ENCODE results near the gene IDH3B.

Gene IDH3B

GRCh38 chr20:2631228-2631627 is 32.8 kb downstream of the IDH3B start:
- Histone ChIP-seq H3K27me3 (ENCODE audit: control insufficient read depth, insufficient read depth, low read length) (peaks cover 30% of the 10 kb centered on the region), H3K4me1 (ENCODE audit: control insufficient read depth, insufficient read depth, low read length) (no peaks in the 10 kb centered on the region)

GRCh38 chr20:2626853-2627541 is 37.0 kb downstream of the IDH3B start:
- Histone ChIP-seq H3K27me3 (ENCODE audit: control insufficient read depth, insufficient read depth, low read length) (peaks cover 11% of the 10 kb centered on the region), H3K4me1 (ENCODE audit: control insufficient read depth, insufficient read depth, low read length) (no peaks in the 10 kb centered on the region), H3K4me3 (ENCODE audit: low read length) (no peak overlapping the region), H3K36me3 (ENCODE audit: insufficient read depth, low read length) (no peaks in the 10 kb centered on the region), H3K9ac (ENCODE audit: low read depth, low read length) (no peak overlapping the region), H3K4me2 (ENCODE audit: low read length) (no peak overlapping the region), H3K9me3 (replicated peaks; ENCODE audit: low read length) (peaks cover 12% of the 10 kb centered on the region)

More at GRCh38 chr20:2631228-2631627, 32.8 kb downstream of the IDH3B start:
- no peak overlapping the region for H3K4me2 ChIP-seq (ENCODE audit: low read length)
- H3K36me3 ChIP-seq (ENCODE audit: insufficient read depth, low read length), result no peaks in the 10 kb centered on the region
- H3K9me3 ChIP-seq (replicated peaks; ENCODE audit: low read length), result peaks cover 10% of the 10 kb centered on the region
- no peak overlapping the region for H3K4me3 ChIP-seq (ENCODE audit: low read length)
- no peak overlapping the region for H3K9ac ChIP-seq (ENCODE audit: low read depth, low read length)

GRCh38 chr20:2625062-2625461 is 39.0 kb downstream of the IDH3B start:
- Histone ChIP-seq H3K36me3 (ENCODE audit: insufficient read depth, low read length) (no peaks in the 10 kb centered on the region), H3K9ac (ENCODE audit: low read depth, low read length) (no peak overlapping the region), H3K4me3 (ENCODE audit: low read length) (no peak overlapping the region), H3K9me3 (replicated peaks; ENCODE audit: low read length) (peaks cover 12% of the 10 kb centered on the region), H3K27me3 (ENCODE audit: control insufficient read depth, insufficient read depth, low read length) (peaks cover 11% of the 10 kb centered on the region), H3K4me2 (ENCODE audit: low read length) (no peak overlapping the region), H3K4me1 (ENCODE audit: control insufficient read depth, insufficient read depth, low read length) (no peaks in the 10 kb centered on the region)

- Histone ChIP-seq H3K4me2 (ENCODE audit: low read length) (no peak overlapping the region), H3K36me3 (ENCODE audit: insufficient read depth, low read length) (no peaks in the 10 kb centered on the region), H3K9ac (ENCODE audit: low read depth, low read length) (no peak overlapping the region), H3K4me1 (ENCODE audit: control insufficient read depth, insufficient read depth, low read length) (no peaks in the 10 kb centered on the region), H3K9me3 (replicated peaks; ENCODE audit: low read length) (peaks cover 12% of the 10 kb centered on the region), H3K4me3 (ENCODE audit: low read length) (no peak overlapping the region), H3K27me3 (ENCODE audit: control insufficient read depth, insufficient read depth, low read length) (peaks cover 15% of the 10 kb centered on the region)
These were observed 39.8 kb downstream of the IDH3B start for GRCh38 chr20:2624190-2624589.

- no peak overlapping the region for H3K4me2 ChIP-seq (ENCODE audit: low read length)
These were observed 43.9 kb downstream of the IDH3B start for GRCh38 chr20:2619961-2620595.

GRCh38 chr20:2619337-2619736 is 44.7 kb downstream of the IDH3B start:
- Histone ChIP-seq H3K9ac (ENCODE audit: low read depth, low read length) (no peak overlapping the region), H3K27me3 (ENCODE audit: control insufficient read depth, insufficient read depth, low read length) (peaks cover 44% of the 10 kb centered on the region), H3K4me3 (ENCODE audit: low read length) (no peak overlapping the region), H3K9me3 (replicated peaks; ENCODE audit: low read length) (no peaks in the 10 kb centered on the region), H3K4me2 (ENCODE audit: low read length) (no peak overlapping the region), H3K4me1 (ENCODE audit: control insufficient read depth, insufficient read depth, low read length) (no peaks in the 10 kb centered on the region), H3K36me3 (ENCODE audit: insufficient read depth, low read length) (no peaks in the 10 kb centered on the region)

More at GRCh38 chr20:2619961-2620595, 43.9 kb downstream of the IDH3B start:
- Histone ChIP-seq H3K36me3 (ENCODE audit: insufficient read depth, low read length) (no peaks in the 10 kb centered on the region), H3K4me1 (ENCODE audit: control insufficient read depth, insufficient read depth, low read length) (no peaks in the 10 kb centered on the region), H3K9me3 (replicated peaks; ENCODE audit: low read length) (no peaks in the 10 kb centered on the region), H3K9ac (ENCODE audit: low read depth, low read length) (no peak overlapping the region), H3K27me3 (ENCODE audit: control insufficient read depth, insufficient read depth, low read length) (peaks cover 46% of the 10 kb centered on the region), H3K4me3 (ENCODE audit: low read length) (no peak overlapping the region)

GRCh38 chr20:2618815-2619214 is 45.2 kb downstream of the IDH3B start:
- Histone ChIP-seq H3K9ac (ENCODE audit: low read depth, low read length) (no peak overlapping the region), H3K4me3 (ENCODE audit: low read length) (no peak overlapping the region), H3K4me1 (ENCODE audit: control insufficient read depth, insufficient read depth, low read length) (no peaks in the 10 kb centered on the region), H3K4me2 (ENCODE audit: low read length) (no peak overlapping the region), H3K36me3 (ENCODE audit: insufficient read depth, low read length) (no peaks in the 10 kb centered on the region), H3K27me3 (ENCODE audit: control insufficient read depth, insufficient read depth, low read length) (peaks cover 43% of the 10 kb centered on the region), H3K9me3 (replicated peaks; ENCODE audit: low read length) (no peaks in the 10 kb centered on the region)

GRCh38 chr20:2617099-2617714 is 46.8 kb downstream of the IDH3B start:
- peaks cover 54% of the 10 kb centered on the region for H3K27me3 ChIP-seq (ENCODE audit: control insufficient read depth, insufficient read depth, low read length)
- H3K9me3 ChIP-seq (replicated peaks; ENCODE audit: low read length), result no peaks in the 10 kb centered on the region

GRCh38 chr20:2616634-2617033 is 47.4 kb downstream of the IDH3B start:
- H3K4me1 ChIP-seq (ENCODE audit: control insufficient read depth, insufficient read depth, low read length), result no peaks in the 10 kb centered on the region
- no peak overlapping the region for H3K9ac ChIP-seq (ENCODE audit: low read depth, low read length)
- H3K4me3 ChIP-seq (ENCODE audit: low read length), result no peak overlapping the region
- H3K9me3 ChIP-seq (replicated peaks; ENCODE audit: low read length), result no peaks in the 10 kb centered on the region
- H3K4me2 ChIP-seq (ENCODE audit: low read length), result no peak overlapping the region
- H3K36me3 ChIP-seq (ENCODE audit: insufficient read depth, low read length), result no peaks in the 10 kb centered on the region
- peaks cover 57% of the 10 kb centered on the region for H3K27me3 ChIP-seq (ENCODE audit: control insufficient read depth, insufficient read depth, low read length)

More at GRCh38 chr20:2617099-2617714, 46.8 kb downstream of the IDH3B start:
- H3K4me2 ChIP-seq (ENCODE audit: low read length), result no peak overlapping the region
- H3K36me3 ChIP-seq (ENCODE audit: insufficient read depth, low read length), result no peaks in the 10 kb centered on the region
- no peak overlapping the region for H3K9ac ChIP-seq (ENCODE audit: low read depth, low read length)
- no peak overlapping the region for H3K4me3 ChIP-seq (ENCODE audit: low read length)
- H3K4me1 ChIP-seq (ENCODE audit: control insufficient read depth, insufficient read depth, low read length), result no peaks in the 10 kb centered on the region

GRCh38 chr20:2612073-2612472 is 51.9 kb downstream of the IDH3B start:
- peaks cover 51% of the 10 kb centered on the region for H3K27me3 ChIP-seq (ENCODE audit: control insufficient read depth, insufficient read depth, low read length)
- no peak overlapping the region for H3K9ac ChIP-seq (ENCODE audit: low read depth, low read length)
- no peak overlapping the region for H3K4me3 ChIP-seq (ENCODE audit: low read length)
- H3K36me3 ChIP-seq (ENCODE audit: insufficient read depth, low read length), result no peaks in the 10 kb centered on the region
- H3K4me1 ChIP-seq (ENCODE audit: control insufficient read depth, insufficient read depth, low read length), result no peaks in the 10 kb centered on the region
- peaks cover 4% of the 10 kb centered on the region for H3K9me3 ChIP-seq (replicated peaks; ENCODE audit: low read length)
- no peak overlapping the region for H3K4me2 ChIP-seq (ENCODE audit: low read length)

GRCh38 chr20:2610941-2611720 is 52.9 kb downstream of the IDH3B start:
- no peak overlapping the region for H3K4me2 ChIP-seq (ENCODE audit: low read length)
- peaks cover 4% of the 10 kb centered on the region for H3K9me3 ChIP-seq (replicated peaks; ENCODE audit: low read length)
- no peak overlapping the region for H3K4me3 ChIP-seq (ENCODE audit: low read length)
- no peaks in the 10 kb centered on the region for H3K4me1 ChIP-seq (ENCODE audit: control insufficient read depth, insufficient read depth, low read length)
- H3K27me3 ChIP-seq (ENCODE audit: control insufficient read depth, insufficient read depth, low read length), result peaks cover 41% of the 10 kb centered on the region
- no peaks in the 10 kb centered on the region for H3K36me3 ChIP-seq (ENCODE audit: insufficient read depth, low read length)
- H3K9ac ChIP-seq (ENCODE audit: low read depth, low read length), result no peak overlapping the region
